Measurements from ENCODE around the gene LCE4A.
"Not testable (repeated sequence)": the region's sequence is repeated elsewhere in the genome, so short reads cannot be mapped to it uniquely, and the experiment has no call there.

LCE4A gene

GRCh38 chr1:152707860-152708259, at the start of gene LCE4A:
TSS of gene LCE4A (plus strand) at chr1:152708160. CDS start at chr1:152709076, 916 bp downstream.
- no peak for DNase-seq (ENCODE audit: low read depth in 2 of 2)

GRCh38 chr1:152658649-152659048, 49.3 kb upstream of the LCE4A start:
- DNase-seq (ENCODE audit: low read depth in 2 of 2) = no peak

GRCh38 chr1:152663098-152663497, 44.9 kb upstream of the LCE4A start, which contains the start of gene LCE2D:
TSS of gene LCE2D (plus strand) at chr1:152663380. CDS start at chr1:152664106, 726 bp downstream.
- no peak for DNase-seq (ENCODE audit: low read depth in 2 of 2)

GRCh38 chr1:152666171-152666570, 41.8 kb upstream of the LCE4A start:
- not testable (repeated sequence) for DNase-seq (ENCODE audit: low read depth in 2 of 2)

GRCh38 chr1:152667648-152668047, 40.3 kb upstream of the LCE4A start:
- DNase-seq (ENCODE audit: low read depth in 2 of 2) = no peak

- DNase-seq (ENCODE audit: low read depth in 2 of 2) = no peak
Observed at GRCh38 chr1:152673016-152673415, 34.9 kb upstream of the LCE4A start.

GRCh38 chr1:152674983-152675382, 33.0 kb upstream of the LCE4A start, which contains the start of gene LCE2C:
TSS of gene LCE2C (plus strand) at chr1:152675279. CDS start at chr1:152676016, 737 bp downstream.
- DNase-seq (ENCODE audit: low read depth in 2 of 2) = not testable (repeated sequence)

GRCh38 chr1:152679459-152679858, 28.5 kb upstream of the LCE4A start:
- no peak for DNase-seq (ENCODE audit: low read depth in 2 of 2)

- DNase-seq (ENCODE audit: low read depth in 2 of 2) = no peak
Observed at GRCh38 chr1:152681616-152682015, 26.3 kb upstream of the LCE4A start.

- no peak for DNase-seq (ENCODE audit: low read depth in 2 of 2)
Observed at GRCh38 chr1:152683846-152684245, 24.1 kb upstream of the LCE4A start.

GRCh38 chr1:152685823-152686222, 22.1 kb upstream of the LCE4A start, which contains the start of gene LCE2B:
TSS of gene LCE2B (plus strand) at chr1:152686123. CDS start at chr1:152686844, 721 bp downstream.
- DNase-seq (ENCODE audit: low read depth in 2 of 2) = not testable (repeated sequence)

- DNase-seq (ENCODE audit: low read depth in 2 of 2) = no peak
Observed at GRCh38 chr1:152697701-152698600, 10.0 kb upstream of the LCE4A start, which contains the start of gene LCE2A. TSS of gene LCE2A (plus strand) at chr1:152698345. CDS start at chr1:152698902, 557 bp downstream.

GRCh38 chr1:152699746-152700145, 8.2 kb upstream of the LCE4A start:
- no peak for DNase-seq (ENCODE audit: low read depth in 2 of 2)

- no peak for DNase-seq (ENCODE audit: low read depth in 2 of 2)
Observed at GRCh38 chr1:152718238-152718637, 10.3 kb downstream of the LCE4A start.

GRCh38 chr1:152725261-152725660, 17.3 kb downstream of the LCE4A start:
- no peak for DNase-seq (ENCODE audit: low read depth in 2 of 2)

- DNase-seq (ENCODE audit: low read depth in 2 of 2) = no peak
Observed at GRCh38 chr1:152728986-152729385, 21.0 kb downstream of the LCE4A start.

GRCh38 chr1:152735648-152736047, 27.7 kb downstream of the LCE4A start:
- no peak for DNase-seq (ENCODE audit: low read depth in 2 of 2)

GRCh38 chr1:152737997-152738396, 30.0 kb downstream of the LCE4A start:
- no peak for DNase-seq (ENCODE audit: low read depth in 2 of 2)

GRCh38 chr1:152739841-152740240, 31.9 kb downstream of the LCE4A start:
- DNase-seq (ENCODE audit: low read depth in 2 of 2) = no peak

- DNase-seq (ENCODE audit: low read depth in 2 of 2) = no peak
Observed at GRCh38 chr1:152741656-152742055, 33.7 kb downstream of the LCE4A start.

GRCh38 chr1:152743371-152744145, 35.6 kb downstream of the LCE4A start:
- DNase-seq (ENCODE audit: low read depth in 2 of 2) = no peak

- DNase-seq (ENCODE audit: low read depth in 2 of 2) = no peak
Observed at GRCh38 chr1:152745289-152745704, 37.3 kb downstream of the LCE4A start.
